GM12872 (cell line): ENCODE data around the gene SMDT1.
"Not testable (repeated sequence)": the region's sequence is repeated elsewhere in the genome, so short reads cannot be mapped to it uniquely, and the experiment has no call there.

ENCODE experiments used
- TF ChIP-seq, protein P1 (sequence below): IDR thresholded peaks from 3 replicates; pipeline ENCODE4 v1.5.1; 2011; ENCODE audit warnings: low read depth, mild to moderate bottlenecking, low read length, moderate library complexity; ENCODE audit not compliant: insufficient read depth

SMDT1 gene

DNA sequence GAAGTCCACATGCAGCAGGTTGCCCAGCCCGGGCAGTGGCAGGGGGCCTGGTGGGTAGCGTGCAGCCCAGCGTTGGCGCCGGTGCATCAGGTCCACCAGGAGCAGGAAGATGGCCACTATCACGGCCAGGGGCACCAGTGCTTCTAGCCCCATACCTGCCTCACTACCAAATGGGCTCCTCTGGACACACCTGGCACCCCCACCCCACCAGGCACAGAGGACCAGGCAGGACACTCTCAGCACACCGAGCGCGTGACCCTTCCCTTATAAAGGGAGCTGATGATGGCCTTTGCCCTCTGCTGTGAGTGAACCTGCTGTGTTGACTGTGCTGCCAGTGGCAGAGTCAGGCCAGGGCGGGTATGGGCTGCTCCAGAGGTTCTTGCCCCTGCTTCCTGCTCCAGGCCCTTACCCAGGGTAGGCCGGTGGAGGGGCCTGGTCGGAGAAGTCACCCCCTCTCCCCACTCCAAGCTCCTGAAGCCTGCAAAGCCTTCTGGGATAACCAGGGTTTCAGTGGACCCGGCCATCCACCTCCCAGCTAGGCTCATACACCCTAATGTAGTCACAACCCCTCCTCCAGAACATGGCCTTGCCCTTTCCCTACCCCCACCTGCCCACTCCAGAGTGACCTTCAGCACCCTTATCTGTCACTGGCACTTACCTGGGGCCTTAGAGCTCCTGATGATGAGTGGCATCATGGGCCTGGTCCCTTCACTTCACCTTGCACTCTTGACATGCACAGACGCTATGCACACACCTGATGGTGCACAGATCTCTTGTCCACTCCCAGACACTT is 51.3 kb downstream of the SMDT1 start, which contains the start of gene CYP2D6:
Gene CYP2D6 (minus strand): TSS at position 172 of the 793 bp plus-strand sequence. CDS start 19 bp downstream, at position 153.
- TF ChIP-seq, protein P1, sequence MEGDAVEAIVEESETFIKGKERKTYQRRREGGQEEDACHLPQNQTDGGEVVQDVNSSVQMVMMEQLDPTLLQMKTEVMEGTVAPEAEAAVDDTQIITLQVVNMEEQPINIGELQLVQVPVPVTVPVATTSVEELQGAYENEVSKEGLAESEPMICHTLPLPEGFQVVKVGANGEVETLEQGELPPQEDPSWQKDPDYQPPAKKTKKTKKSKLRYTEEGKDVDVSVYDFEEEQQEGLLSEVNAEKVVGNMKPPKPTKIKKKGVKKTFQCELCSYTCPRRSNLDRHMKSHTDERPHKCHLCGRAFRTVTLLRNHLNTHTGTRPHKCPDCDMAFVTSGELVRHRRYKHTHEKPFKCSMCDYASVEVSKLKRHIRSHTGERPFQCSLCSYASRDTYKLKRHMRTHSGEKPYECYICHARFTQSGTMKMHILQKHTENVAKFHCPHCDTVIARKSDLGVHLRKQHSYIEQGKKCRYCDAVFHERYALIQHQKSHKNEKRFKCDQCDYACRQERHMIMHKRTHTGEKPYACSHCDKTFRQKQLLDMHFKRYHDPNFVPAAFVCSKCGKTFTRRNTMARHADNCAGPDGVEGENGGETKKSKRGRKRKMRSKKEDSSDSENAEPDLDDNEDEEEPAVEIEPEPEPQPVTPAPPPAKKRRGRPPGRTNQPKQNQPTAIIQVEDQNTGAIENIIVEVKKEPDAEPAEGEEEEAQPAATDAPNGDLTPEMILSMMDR = not testable (repeated sequence)

DNA sequence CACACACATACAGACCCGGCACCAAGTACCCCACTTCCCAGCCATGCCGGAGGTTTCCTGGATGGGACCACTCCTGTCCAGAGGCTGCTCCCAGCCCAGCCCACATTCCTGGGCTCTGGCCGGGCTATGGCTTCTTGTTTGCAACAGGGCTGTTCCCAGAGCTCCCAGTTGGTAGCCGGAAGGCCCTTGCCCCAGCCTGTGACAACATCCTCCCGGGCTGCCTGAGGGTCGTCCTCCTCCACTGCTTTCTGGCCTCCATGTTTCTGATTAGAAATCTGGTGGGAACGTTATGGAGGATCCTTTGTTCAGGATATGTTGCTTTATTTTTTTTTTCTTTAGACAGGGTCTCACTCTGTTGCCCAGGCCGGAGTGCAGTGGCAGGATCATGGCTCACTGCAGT is 52.1 kb downstream of the SMDT1 start:
- TF ChIP-seq, protein P1 = no peak

DNA sequence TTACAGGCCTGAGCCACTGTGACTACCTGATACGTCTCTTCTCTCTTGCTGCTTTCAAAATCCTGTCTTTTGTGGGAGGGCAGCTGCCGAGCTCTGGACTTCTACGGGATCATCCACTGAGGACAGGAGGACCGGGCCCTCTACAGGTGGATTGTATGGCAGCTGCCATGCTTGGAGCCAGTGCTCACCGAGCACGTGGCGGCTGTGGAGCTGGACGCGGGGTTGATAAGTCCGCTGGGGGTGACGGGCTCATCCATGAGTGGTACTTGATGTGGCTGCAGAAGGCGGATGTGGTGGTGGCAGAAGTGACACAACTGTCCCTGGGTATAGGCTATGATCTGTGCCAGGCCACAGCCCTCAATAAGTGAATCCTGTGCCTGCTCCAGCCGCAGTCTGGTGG is 53.0 kb downstream of the SMDT1 start:
- TF ChIP-seq, protein P1 = no peak
